ENCODE data around the gene CCL28. TPM values are rescaled to one million over a fixed set of nuclear protein-coding genes. Genes with fewer than 3 reads are reported as not detected.

Gene CCL28
- total RNA-seq, 1 experiment from 2014 or later, result 2.2 TPM

GRCh38 chr5:43400082-43400481 is 12.1 kb downstream of the CCL28 start:
- 0 out of 2 replicates have a peak, but pooled peaks cover 4% of the 10 kb centered on the region for H3F3A ChIP-seq (ENCODE audit: insufficient read depth, low read depth)
- CTCF ChIA-PET, result interaction anchor here (1.2 kb wide), 1 partner anchor 84 kb away, joined by 9 read pairs; the partner anchor contains the start of gene TMEM267
- no peak for DNase-seq

GRCh38 chr5:43396762-43397304 is 15.4 kb downstream of the CCL28 start:
- TF ChIP-seq CTCF (conservative IDR thresholded peaks at IDR 0.05) (no peak), EZH2 (IDR thresholded peaks at IDR 0.05; ENCODE audit: low read depth) (no peak)
- no peaks in the 10 kb centered on the region for H3K27me3 ChIP-seq (ENCODE audit: insufficient read depth, low read depth)
- H3K4me3 ChIP-seq, result no peak overlapping the region
- 0 out of 2 replicates have a peak, but pooled peaks cover under 1% of the 10 kb centered on the region for H3K4me1 ChIP-seq (replicated peaks; ENCODE audit: insufficient read depth)
- peak in 1 of 2 experiments; percentile 71 for DNase-seq
- 0 out of 2 replicates have a peak overlapping the region, but pooled peaks have one; percentile 1 for H3K4me2 ChIP-seq
- no TSS peak for BruUV-seq (replicated peaks)
- no peaks in the 10 kb centered on the region for H3K36me3 ChIP-seq (ENCODE audit: low read depth)
- ChIA-PET POLR2A (ENCODE audit: unreplicated experiment) (interaction anchor here (1.0 kb wide), 1 partner anchor 83 kb away, joined by 3 read pairs; no protein-coding TSS in a partner anchor), CTCF (interaction anchor here (0.6 to 2.5 kb wide), 5 partner anchors 34 to 487 kb away, joined by 3 to 13 read pairs (median 4); partner anchors contain the start of gene TMEM267)
- H2AFZ ChIP-seq, result no peak overlapping the region
- H3K79me2 ChIP-seq (ENCODE audit: low read depth), result no peaks in the 10 kb centered on the region
- no peaks in the 10 kb centered on the region for H3K9me2 ChIP-seq (ENCODE audit: insufficient read depth)
- H3K27ac ChIP-seq, result no peak overlapping the region
- no peaks in the 10 kb centered on the region for H3K9me3 ChIP-seq (ENCODE audit: insufficient read depth, low read depth)
- H3F3A ChIP-seq (ENCODE audit: insufficient read depth, low read depth), result 0 out of 2 replicates have a peak, but pooled peaks cover 4% of the 10 kb centered on the region
- no peaks in the 10 kb centered on the region for H4K20me1 ChIP-seq (ENCODE audit: insufficient read depth)
- intact Hi-C loops (cut with micrococcal nuclease; ENCODE audit: unreplicated experiment), result loop anchor here (1.0 to 10.0 kb wide), 3 partner anchors 36 to 208 kb away; partner anchors contain the start of genes NNT and TMEM267

More at GRCh38 chr5:43400082-43400481, 12.1 kb downstream of the CCL28 start:
- no peaks in the 10 kb centered on the region for H3K79me2 ChIP-seq (ENCODE audit: low read depth)
- BruUV-seq (replicated peaks), result no TSS peak
- H3K4me2 ChIP-seq, result no peak overlapping the region
- POLR2A ChIA-PET (ENCODE audit: unreplicated experiment), result interaction anchor here (0.7 kb wide), 1 partner anchor 1622 kb away, joined by 11 read pairs; no protein-coding TSS in a partner anchor
- TF ChIP-seq CTCF (conservative IDR thresholded peaks at IDR 0.05), result peak; percentile 75
- no peak for TF ChIP-seq EZH2 (IDR thresholded peaks at IDR 0.05; ENCODE audit: low read depth)
- no peaks in the 10 kb centered on the region for H3K9me2 ChIP-seq (ENCODE audit: insufficient read depth)
- no peaks in the 10 kb centered on the region for H3K9me3 ChIP-seq (ENCODE audit: insufficient read depth, low read depth)
- no peaks in the 10 kb centered on the region for H4K20me1 ChIP-seq (ENCODE audit: insufficient read depth)
- H3K4me1 ChIP-seq (replicated peaks; ENCODE audit: insufficient read depth), result peaks cover 10% of the 10 kb centered on the region; the same call in 1 of the 2 replicates
- no peaks in the 10 kb centered on the region for H3K36me3 ChIP-seq (ENCODE audit: low read depth)
- H3K4me3 ChIP-seq, result no peak overlapping the region
- intact Hi-C loops (cut with micrococcal nuclease; ENCODE audit: unreplicated experiment), result no loop called here
- H2AFZ ChIP-seq, result no peak overlapping the region
- H3K27ac ChIP-seq, result no peak overlapping the region
- H3K27me3 ChIP-seq (ENCODE audit: insufficient read depth, low read depth), result no peaks in the 10 kb centered on the region

- H3K9me3 ChIP-seq (ENCODE audit: insufficient read depth, low read depth), result no peaks in the 10 kb centered on the region
- H2AFZ ChIP-seq, result no peak overlapping the region
- ChIA-PET CTCF (interaction anchor here (0.7 to 1.8 kb wide), 11 partner anchors 77 to 482 kb away, joined by 3 to 53 read pairs (median 4); partner anchors contain the start of genes HMGCS1, TMEM267 and ZNF131), POLR2A (ENCODE audit: unreplicated experiment) (interaction anchor here (0.8 kb wide), 1 partner anchor 93 kb away, joined by 22 read pairs; the partner anchor contains the start of gene TMEM267)
- H3K36me3 ChIP-seq (ENCODE audit: low read depth), result no peaks in the 10 kb centered on the region
- BruUV-seq (replicated peaks), result no TSS peak
- H4K20me1 ChIP-seq (ENCODE audit: insufficient read depth), result no peaks in the 10 kb centered on the region
- TF ChIP-seq EZH2 (IDR thresholded peaks at IDR 0.05; ENCODE audit: low read depth) (no peak), CTCF (conservative IDR thresholded peaks at IDR 0.05) (no peak)
- 0 out of 2 replicates have a peak, but pooled peaks cover 5% of the 10 kb centered on the region for H3K4me1 ChIP-seq (replicated peaks; ENCODE audit: insufficient read depth)
- H3K27me3 ChIP-seq (ENCODE audit: insufficient read depth, low read depth), result no peaks in the 10 kb centered on the region
- no peaks in the 10 kb centered on the region for H3K79me2 ChIP-seq (ENCODE audit: low read depth)
- DNase-seq, result no peak
- no peaks in the 10 kb centered on the region for H3K9me2 ChIP-seq (ENCODE audit: insufficient read depth)
- no peak overlapping the region for H3K27ac ChIP-seq
- 0 out of 2 replicates have a peak, but pooled peaks cover 3% of the 10 kb centered on the region for H3F3A ChIP-seq (ENCODE audit: insufficient read depth, low read depth)
- H3K4me2 ChIP-seq, result no peak overlapping the region
- intact Hi-C loops (cut with micrococcal nuclease; ENCODE audit: unreplicated experiment), result loop anchor here (10.0 kb wide), 1 partner anchor 214 kb away; the partner anchor contains the start of gene NNT
- H3K4me3 ChIP-seq, result no peak overlapping the region
Measured at GRCh38 chr5:43390471-43390870, 21.7 kb downstream of the CCL28 start.
